Activated T-cell treated with anti-CD3 and anti-CD28 coated beads for 48 hours (primary cell): ENCODE results near the gene CCDC14.
"Not testable (repeated sequence)": the region's sequence is repeated elsewhere in the genome, so short reads cannot be mapped to it uniquely, and the experiment has no call there.

Source experiments
- DNase-seq: peaks from one replicate; pipeline ENCODE4 v3.0.0-alpha.2; 2020; ENCODE audit warnings: low read depth

CCDC14 gene

GRCh38 chr3:123899300-123899865, 61.6 kb downstream of the CCDC14 start:
- DNase-seq: no peak

GRCh38 chr3:123893012-123893411, 68.0 kb downstream of the CCDC14 start:
- DNase-seq: no peak

GRCh38 chr3:123892195-123892594, 68.8 kb downstream of the CCDC14 start:
- DNase-seq: no peak

- DNase-seq: not testable (repeated sequence)
Measured at GRCh38 chr3:123890991-123891390, 70.0 kb downstream of the CCDC14 start.

GRCh38 chr3:123890162-123890561, 70.9 kb downstream of the CCDC14 start:
- DNase-seq: not testable (repeated sequence)

GRCh38 chr3:123884993-123885392, 76.0 kb downstream of the CCDC14 start:
- DNase-seq: no peak

- peak; percentile 41 for DNase-seq
Measured at GRCh38 chr3:123884203-123884831, 76.7 kb downstream of the CCDC14 start, which contains the start of gene MYLK. MYLK (minus strand) TSS chr3:123884332; CDS start chr3:123793841, 90,491 bp downstream.

GRCh38 chr3:123883701-123884202, 77.3 kb downstream of the CCDC14 start:
- DNase-seq: no peak

GRCh38 chr3:123883111-123883510, 77.9 kb downstream of the CCDC14 start:
- no peak for DNase-seq

GRCh38 chr3:123881771-123882170, 79.3 kb downstream of the CCDC14 start:
- DNase-seq: no peak

GRCh38 chr3:123880998-123881561, 79.9 kb downstream of the CCDC14 start:
- DNase-seq: no peak

- DNase-seq: no peak
Measured at GRCh38 chr3:123878807-123879206, 82.2 kb downstream of the CCDC14 start.

- DNase-seq: no peak
Measured at GRCh38 chr3:123877965-123878364, 83.1 kb downstream of the CCDC14 start.

GRCh38 chr3:123877466-123877865, 83.6 kb downstream of the CCDC14 start:
- no peak for DNase-seq

- no peak for DNase-seq
Measured at GRCh38 chr3:123876858-123877257, 84.2 kb downstream of the CCDC14 start.

GRCh38 chr3:123872621-123873020, 88.4 kb downstream of the CCDC14 start:
- no peak for DNase-seq

GRCh38 chr3:123871946-123872345, 89.1 kb downstream of the CCDC14 start:
- DNase-seq: no peak

- DNase-seq: no peak
Measured at GRCh38 chr3:123870033-123870432, 91.0 kb downstream of the CCDC14 start.

- DNase-seq: no peak
Measured at GRCh38 chr3:123869165-123869564, 91.9 kb downstream of the CCDC14 start.

- DNase-seq: no peak
Measured at GRCh38 chr3:123864706-123865105, 96.3 kb downstream of the CCDC14 start.
